HG03354 (cell line): ENCODE measurements around the gene ALDH16A1.

Experiments used
- ATAC-seq: cut with Tn5 transposase; IDR thresholded peaks from one replicate; pipeline ENCODE4 v1.9.1; 2021; ENCODE audit warnings: mild to moderate bottlenecking; ENCODE audit not compliant: unreplicated experiment, poor library complexity, severe bottlenecking

The ALDH16A1 gene

GRCh38 chr19:49423071-49423984, 29.7 kb upstream of the ALDH16A1 start, which contains the start of gene PTH2:
Gene PTH2, minus strand, starts transcription at chr19:49423441. Its CDS starts 102 bp downstream, at chr19:49423339.
- ATAC-seq, result no peak

GRCh38 chr19:49423985-49424303, 29.1 kb upstream of the ALDH16A1 start:
- no peak for ATAC-seq

GRCh38 chr19:49425178-49425577, 27.8 kb upstream of the ALDH16A1 start, which contains the start of gene GFY:
Gene GFY, plus strand, starts transcription at chr19:49425388. Its CDS starts 1,043 bp downstream, at chr19:49426431.
- ATAC-seq, result no peak

GRCh38 chr19:49425922-49426592, 27.0 kb upstream of the ALDH16A1 start:
- ATAC-seq, result no peak

GRCh38 chr19:49427339-49427738, 25.7 kb upstream of the ALDH16A1 start:
- ATAC-seq, result no peak

DNA sequence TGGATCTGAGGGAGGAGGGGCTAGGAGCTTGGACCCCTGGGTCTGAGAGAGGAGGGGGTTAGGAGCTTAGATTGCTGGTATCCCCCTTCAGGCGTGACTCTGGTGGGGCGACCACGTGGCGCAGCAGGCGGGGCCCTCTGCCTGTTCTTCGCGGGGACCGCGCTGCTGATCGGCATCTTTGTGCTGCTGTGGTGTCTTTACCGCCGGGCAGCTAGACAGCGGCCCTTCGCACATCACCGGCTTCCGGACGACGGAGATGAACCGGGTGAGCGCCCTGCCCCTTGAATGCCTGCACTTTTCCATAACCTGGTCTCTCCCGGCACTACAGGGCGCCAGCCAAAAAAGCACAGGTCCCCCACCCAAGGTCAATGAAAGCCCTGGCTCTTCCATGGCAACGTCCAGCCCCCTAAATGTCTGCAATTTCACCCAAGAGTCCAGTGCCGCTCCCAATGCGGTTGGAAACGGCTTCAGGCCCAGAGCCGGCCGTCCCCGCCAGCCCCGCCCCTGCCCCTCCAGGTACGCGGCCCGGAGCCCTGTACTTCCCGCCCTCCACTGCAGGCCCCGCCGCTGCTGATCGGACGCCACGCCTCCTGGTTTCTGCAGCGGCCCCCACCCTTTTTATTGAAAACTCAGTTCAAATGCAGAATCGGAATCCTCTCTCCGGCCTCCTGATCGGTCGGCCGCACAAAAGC, 25.0 kb upstream of the ALDH16A1 start:
- no peak for ATAC-seq

GRCh38 chr19:49428547-49429451, 24.2 kb upstream of the ALDH16A1 start:
- ATAC-seq, result no peak

DNA sequence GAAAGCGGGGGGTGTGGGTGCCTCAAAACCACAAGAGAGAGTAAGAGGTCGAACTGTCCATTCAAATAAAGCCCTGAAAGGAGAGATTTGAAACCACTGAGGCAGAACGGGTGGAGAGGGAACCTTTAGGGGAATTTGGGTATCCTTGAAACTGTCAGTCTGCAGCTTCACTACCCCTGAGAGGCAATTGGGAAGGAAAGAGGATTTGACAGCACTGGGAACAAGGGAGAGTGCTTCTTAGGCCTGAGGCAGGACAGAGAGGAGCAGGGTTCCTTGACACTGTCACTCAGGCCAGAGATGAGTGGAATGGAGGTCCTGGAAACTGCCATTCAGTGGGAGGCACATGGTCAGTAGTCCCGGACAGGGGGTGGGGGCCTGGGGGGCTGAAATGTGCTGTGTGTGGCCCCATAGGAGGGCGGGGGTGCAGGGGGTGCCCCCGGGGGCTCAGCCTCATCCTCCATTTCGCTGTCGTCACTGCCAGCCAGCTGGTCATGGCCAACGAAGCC, 22.8 kb upstream of the ALDH16A1 start:
- no peak for ATAC-seq

DNA sequence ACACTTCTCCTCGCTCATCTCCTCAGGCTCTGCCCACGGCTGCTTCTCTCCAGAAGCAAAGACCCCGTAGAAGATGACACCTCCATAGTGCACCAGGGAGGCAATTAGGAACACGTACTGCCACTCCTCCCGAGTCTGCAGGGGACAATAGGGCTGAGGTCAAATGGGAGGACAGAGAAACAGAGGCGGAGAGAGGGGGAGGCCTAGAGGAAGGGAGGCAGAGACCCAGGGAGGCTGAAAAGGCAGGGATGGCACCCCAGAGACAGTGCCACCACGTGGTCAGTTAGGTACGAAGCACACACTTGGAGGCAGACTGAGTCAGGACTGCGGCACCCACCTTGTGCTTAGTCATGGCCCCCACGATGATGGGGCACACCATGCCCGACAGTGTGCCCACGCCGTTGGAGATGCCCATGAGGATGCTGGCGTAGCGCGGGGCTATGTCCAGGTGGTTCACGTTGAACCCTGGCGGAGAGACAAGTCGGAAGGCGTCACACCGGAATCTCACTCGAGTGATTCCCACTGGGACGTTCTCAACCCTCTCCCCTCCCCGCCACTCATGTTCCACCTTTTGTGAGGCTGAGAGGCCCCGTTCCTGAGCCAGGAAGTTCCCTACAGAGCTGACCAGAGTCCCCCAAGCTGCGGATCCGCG, 22.2 kb upstream of the ALDH16A1 start:
- ATAC-seq, result no peak

- no peak for ATAC-seq
These were observed 21.7 kb upstream of the ALDH16A1 start for GRCh38 chr19:49431330-49431749.

DNA sequence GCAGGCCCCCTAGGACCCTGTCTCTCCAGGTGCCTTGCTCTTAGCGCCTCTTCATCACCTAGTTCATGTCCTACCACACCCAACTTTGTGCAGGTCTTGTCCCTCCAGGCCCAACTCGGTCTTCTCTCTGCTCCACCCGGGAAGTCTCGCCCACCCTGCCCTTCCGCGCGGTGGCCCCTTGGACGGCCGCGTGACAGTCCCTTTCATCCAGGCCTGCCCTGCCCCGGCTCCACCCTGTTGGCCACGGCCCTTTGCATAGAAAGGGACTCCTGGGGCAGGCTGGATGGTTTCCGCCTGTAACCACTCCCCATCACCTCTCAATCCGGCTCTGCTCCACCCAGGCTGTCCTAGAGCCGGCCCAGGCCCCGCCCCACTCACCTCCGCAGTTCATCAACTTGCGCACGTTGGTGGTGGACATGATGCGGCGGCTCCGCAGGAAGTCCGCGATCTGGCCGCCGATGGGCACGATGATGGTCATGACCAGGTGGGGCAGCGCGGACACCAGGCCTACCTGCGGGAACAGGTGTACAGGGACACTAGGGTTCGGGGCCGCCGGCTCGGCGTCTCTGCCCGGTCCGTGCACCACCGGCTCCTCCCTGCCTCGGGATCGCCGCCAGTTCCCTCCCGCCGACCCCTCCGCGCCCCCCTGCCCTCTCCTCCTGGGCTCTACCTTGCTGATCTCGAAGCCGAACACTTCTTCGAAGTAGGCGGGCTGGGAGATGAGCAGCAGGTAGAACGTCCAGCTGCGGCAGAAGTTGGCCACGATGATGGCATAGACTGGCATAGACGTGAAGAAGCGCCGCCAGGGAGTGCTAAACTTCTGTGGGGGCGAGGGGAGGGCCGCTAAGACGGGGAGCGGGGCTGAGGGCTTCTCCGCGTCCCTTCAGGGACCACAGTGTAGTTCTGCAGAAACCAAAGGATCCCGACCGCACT, 20.6 kb upstream of the ALDH16A1 start:
- no peak for ATAC-seq

DNA sequence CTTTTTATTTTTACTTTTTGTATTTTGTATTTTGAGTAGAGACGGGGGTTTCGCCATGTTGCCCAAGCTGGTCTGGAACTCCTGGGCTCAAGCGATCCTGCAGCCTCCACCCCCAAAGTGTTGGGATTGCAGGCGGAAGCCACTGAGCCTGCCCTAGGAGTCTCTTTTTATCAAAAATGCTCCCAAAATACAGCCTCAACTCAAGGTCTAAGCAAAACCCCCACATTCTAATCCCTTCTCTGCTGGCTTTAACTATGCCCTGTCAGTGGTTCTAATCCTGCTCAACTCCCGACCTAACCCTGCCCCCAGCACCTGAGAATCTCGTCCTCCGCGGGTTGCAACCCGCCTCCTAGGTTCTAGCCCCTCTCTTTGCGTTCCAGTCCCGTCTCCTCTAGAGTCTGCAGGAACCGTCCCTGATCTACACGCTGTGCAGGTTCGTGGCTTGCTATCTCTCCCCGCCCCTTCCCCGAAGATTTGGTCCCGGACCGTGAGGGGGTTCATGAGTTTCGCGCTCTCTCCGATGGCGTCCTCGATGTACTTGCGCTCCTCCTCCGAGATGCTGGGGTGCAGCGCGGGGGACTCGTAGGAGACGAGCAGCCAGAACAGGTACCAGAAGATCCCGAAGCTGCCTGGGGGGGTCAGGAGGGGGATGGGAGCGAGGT, 19.7 kb upstream of the ALDH16A1 start:
- ATAC-seq, result no peak

GRCh38 chr19:49434907-49435583, 18.0 kb upstream of the ALDH16A1 start:
- ATAC-seq, result no peak

GRCh38 chr19:49435670-49436069, 17.4 kb upstream of the ALDH16A1 start:
- ATAC-seq, result no peak

GRCh38 chr19:49436381-49437017, 16.5 kb upstream of the ALDH16A1 start:
- no peak for ATAC-seq

GRCh38 chr19:49437231-49437630, 15.8 kb upstream of the ALDH16A1 start:
- no peak for ATAC-seq
